Liver (tissue), 9 donors: ENCODE results near the gene ICAM4. TPM values are rescaled to one million over a fixed set of nuclear protein-coding genes. Genes with fewer than 3 reads are reported as not detected.
A peak's percentile ranks its signal among the peaks of the same experiment; 100 is the strongest.

Experiments
- DNase-seq: peaks from one replicate; pipeline ENCODE4 v3.0.0-alpha.2; 2017; ENCODE audit warnings: low spot score
- H3K27ac ChIP-seq, 2 donors: one replicate each; pipeline ENCODE4 v1.7.0; 2013; ENCODE audit warnings: inconsistent platforms in 2 of 2, low read length in 2 of 2, control low read depth in 1 of 2, low read depth in 1 of 2, mild to moderate bottlenecking in 1 of 2
- H3K27me3 ChIP-seq, 4 donors: one replicate each; pipeline versions ENCODE4 v1.6.1 to v1.7.0; 2013; ENCODE audit warnings: low read length in 3 of 4, inconsistent platforms in 1 of 4, mild to moderate bottlenecking in 1 of 4, moderate library complexity in 1 of 4; ENCODE audit not compliant: control insufficient read depth in 4 of 4, insufficient read depth in 4 of 4
- H3K36me3 ChIP-seq, 4 donors: one replicate each; pipeline versions ENCODE4 v1.6.1 to v1.7.0; 2013; ENCODE audit warnings: low read length in 3 of 4, mild to moderate bottlenecking in 3 of 4, low read depth in 1 of 4, moderate library complexity in 1 of 4; ENCODE audit not compliant: control insufficient read depth in 4 of 4, insufficient read depth in 3 of 4
- H3K4me1 ChIP-seq, 4 donors: one replicate each; pipeline versions ENCODE4 v1.6.1 to v1.7.0; 2013; ENCODE audit warnings: low read length in 3 of 4, mild to moderate bottlenecking in 3 of 4, moderate library complexity in 1 of 4; ENCODE audit not compliant: control insufficient read depth in 4 of 4, insufficient read depth in 4 of 4
- H3K4me3 ChIP-seq, 3 donors: one replicate each; pipeline versions ENCODE4 v1.6.1 to v1.7.0; 2013; ENCODE audit warnings: low read length in 3 of 3, control low read depth in 1 of 3, low read depth in 1 of 3, mild to moderate bottlenecking in 1 of 3
- H3K9ac ChIP-seq, 2 donors: one replicate each; pipeline ENCODE4 v1.7.0; 2013; ENCODE audit warnings: low read length in 2 of 2, mild to moderate bottlenecking in 2 of 2, moderate library complexity in 2 of 2, control low read depth in 1 of 2, low read depth in 1 of 2
- H3K9me3 ChIP-seq, 4 donors: one replicate each; pipeline versions ENCODE4 v1.6.1 to v1.7.0; 2013; ENCODE audit warnings: low read length in 3 of 4; ENCODE audit not compliant: control insufficient read depth in 4 of 4
- ATF3 ChIP-seq: IDR thresholded peaks from 2 replicates; pipeline ENCODE4 v1.6.1; 2016; ENCODE audit warnings: antibody characterized with exemption
- FOXA2 ChIP-seq: IDR thresholded peaks from 2 replicates; pipeline ENCODE4 v1.6.1; 2016; ENCODE audit warnings: antibody characterized with exemption
- GABPA ChIP-seq, 2 donors: IDR thresholded peaks in 1 of 2; conservative IDR thresholded peaks in 1 of 2; 2 replicates each; pipeline ENCODE4 v1.6.1; 2016; ENCODE audit warnings: antibody characterized with exemption in 2 of 2, mild to moderate bottlenecking in 1 of 2, moderate library complexity in 1 of 2
- JUND ChIP-seq, 2 donors: IDR thresholded peaks; 2 replicates each; pipeline ENCODE4 v1.6.1; 2016; ENCODE audit warnings: antibody characterized with exemption in 2 of 2
- NR2F2 ChIP-seq: IDR thresholded peaks from 2 replicates; pipeline ENCODE4 v1.6.1; 2016; ENCODE audit warnings: antibody characterized with exemption
- RAD21 ChIP-seq, 2 donors: IDR thresholded peaks; 2 replicates each; pipeline ENCODE4 v1.6.1; 2016; ENCODE audit warnings: antibody characterized with exemption in 2 of 2, mild to moderate bottlenecking in 2 of 2
- TAF1 ChIP-seq: conservative IDR thresholded peaks from 2 replicates; pipeline ENCODE4 v1.6.1; 2016; ENCODE audit warnings: antibody characterized with exemption, mild to moderate bottlenecking
- YY1 ChIP-seq: IDR thresholded peaks from 2 replicates; pipeline ENCODE4 v1.6.1; 2016; ENCODE audit warnings: antibody characterized with exemption, mild to moderate bottlenecking
- WGBS: extraction: QIAGEN DNeasy Blood & Tissue Kit; methylation state at CpG from one replicate; pipeline ENCODE4 v1.1.7; 2013; 5-methylcytosine and 5-hydroxymethylcytosine counted together
- polyA plus RNA-seq, 2 donors: library from polyadenylated mRNA; stranded (reverse) in 1 of 2; unstranded in 1 of 2; fragments of 200-250 nt in 1 of 2; fragments of >200 nt in 1 of 2; fragmentation: Nextera tagmentation in 1 of 2; extraction: Ambion mirVana in 1 of 2; gene quantifications; one replicate each; pipeline versions ENCODE4 v1.2.1 to v1.2.3, GENCODE V29; 2013 to 2015
- total RNA-seq, 2 donors: library from RNA; depleted of rRNA; stranded (reverse); fragments of >200 nt; gene quantifications; one replicate each; pipeline ENCODE4 v1.2.3, GENCODE V29; 2014
- TF ChIP-seq, protein P1 (sequence below): IDR thresholded peaks from 2 replicates; pipeline ENCODE4 v1.6.1; 2016; ENCODE audit warnings: antibody characterized with exemption, mild to moderate bottlenecking
- TF ChIP-seq, protein P2 (sequence below): IDR thresholded peaks from 2 replicates; pipeline ENCODE4 v1.6.1; 2016; ENCODE audit warnings: antibody characterized with exemption
- TF ChIP-seq, protein P3 (sequence below): fragments of 150-350 bp; IDR thresholded peaks from 2 replicates; pipeline ENCODE4 v1.5.1; 2017; ENCODE audit warnings: improper control_type of control experiment, low read depth, low read length; ENCODE audit not compliant: missing input control
- TF ChIP-seq, protein P4 (sequence below): IDR thresholded peaks from 2 replicates; pipeline ENCODE4 v1.6.1; 2016; ENCODE audit warnings: antibody characterized with exemption
- donor health status: healthy.
- donor health status: healthy.
- donor health status: healthy.
- donor health status: healthy.
- donor health status: healthy.

The ICAM4 gene
- total and polyA plus RNA-seq, 4 donors, result 0.05 to 74.1 (median 0.33) TPM; not detected in 1

DNA sequence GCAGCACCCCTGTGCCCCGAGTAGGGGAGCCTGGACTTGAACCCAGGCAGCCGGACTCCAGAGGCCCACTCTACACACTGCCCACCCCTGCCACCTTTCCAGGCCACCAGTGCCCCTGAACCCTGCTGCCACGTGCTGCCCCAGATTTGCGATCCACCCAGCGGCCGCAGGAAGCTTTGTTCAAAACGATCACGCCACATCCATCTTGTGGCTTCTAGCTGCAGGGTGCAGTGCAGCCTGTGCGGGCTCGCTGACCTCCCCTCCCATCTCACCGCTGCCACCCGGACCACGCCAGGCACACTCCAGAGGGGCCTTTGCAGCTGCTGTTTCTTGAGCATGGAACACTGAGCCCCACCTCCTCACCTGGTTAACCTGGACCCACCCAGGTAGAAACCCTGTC, 42.8 kb downstream of the ICAM4 start:
- H3K9ac ChIP-seq, result no peak overlapping the region
- peaks cover 3 to 34% (median 25%) of the 10 kb centered on the region in 4 donors for H3K4me1 ChIP-seq
- no peak overlapping the region for H3K4me3 ChIP-seq
- no peak for DNase-seq
- 97% methylated on average over 13 of the region's 13 CpGs for WGBS
- H3K9me3 ChIP-seq, result no peaks in the 10 kb centered on the region
- no peak overlapping the region for H3K27ac ChIP-seq
- no peak for TF ChIP-seq YY1
- H3K36me3 ChIP-seq, result peaks cover 11 to 42% (median 19%) of the 10 kb centered on the region in 4 donors
- no peaks in the 10 kb centered on the region for H3K27me3 ChIP-seq

GRCh38 chr19:10332158-10332964, 45.6 kb downstream of the ICAM4 start:
- Histone ChIP-seq H3K27me3 (no peaks in the 10 kb centered on the region), H3K4me3 (peak overlapping the region; percentile 77 to 90 (median 88)), H3K9ac (peak overlapping the region; percentile 55 to 82), H3K27ac (peak overlapping the region; percentile 89 to 95), H3K36me3 (peaks cover 9 to 30% (median 10%) of the 10 kb centered on the region in 4 donors), H3K9me3 (no peaks in the 10 kb centered on the region), H3K4me1 (peaks cover 10 to 42% (median 30%) of the 10 kb centered on the region in 4 donors)
- TF ChIP-seq, protein P1, sequence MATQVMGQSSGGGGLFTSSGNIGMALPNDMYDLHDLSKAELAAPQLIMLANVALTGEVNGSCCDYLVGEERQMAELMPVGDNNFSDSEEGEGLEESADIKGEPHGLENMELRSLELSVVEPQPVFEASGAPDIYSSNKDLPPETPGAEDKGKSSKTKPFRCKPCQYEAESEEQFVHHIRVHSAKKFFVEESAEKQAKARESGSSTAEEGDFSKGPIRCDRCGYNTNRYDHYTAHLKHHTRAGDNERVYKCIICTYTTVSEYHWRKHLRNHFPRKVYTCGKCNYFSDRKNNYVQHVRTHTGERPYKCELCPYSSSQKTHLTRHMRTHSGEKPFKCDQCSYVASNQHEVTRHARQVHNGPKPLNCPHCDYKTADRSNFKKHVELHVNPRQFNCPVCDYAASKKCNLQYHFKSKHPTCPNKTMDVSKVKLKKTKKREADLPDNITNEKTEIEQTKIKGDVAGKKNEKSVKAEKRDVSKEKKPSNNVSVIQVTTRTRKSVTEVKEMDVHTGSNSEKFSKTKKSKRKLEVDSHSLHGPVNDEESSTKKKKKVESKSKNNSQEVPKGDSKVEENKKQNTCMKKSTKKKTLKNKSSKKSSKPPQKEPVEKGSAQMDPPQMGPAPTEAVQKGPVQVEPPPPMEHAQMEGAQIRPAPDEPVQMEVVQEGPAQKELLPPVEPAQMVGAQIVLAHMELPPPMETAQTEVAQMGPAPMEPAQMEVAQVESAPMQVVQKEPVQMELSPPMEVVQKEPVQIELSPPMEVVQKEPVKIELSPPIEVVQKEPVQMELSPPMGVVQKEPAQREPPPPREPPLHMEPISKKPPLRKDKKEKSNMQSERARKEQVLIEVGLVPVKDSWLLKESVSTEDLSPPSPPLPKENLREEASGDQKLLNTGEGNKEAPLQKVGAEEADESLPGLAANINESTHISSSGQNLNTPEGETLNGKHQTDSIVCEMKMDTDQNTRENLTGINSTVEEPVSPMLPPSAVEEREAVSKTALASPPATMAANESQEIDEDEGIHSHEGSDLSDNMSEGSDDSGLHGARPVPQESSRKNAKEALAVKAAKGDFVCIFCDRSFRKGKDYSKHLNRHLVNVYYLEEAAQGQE, result peak; percentile 30
- TF ChIP-seq TAF1 (no peak), FOXA2 (no peak)
- 42% methylated on average over 18 of the region's 18 CpGs for WGBS
- no peak for DNase-seq

- 1% methylated on average over 82 of the region's 82 CpGs for WGBS
- H3K4me3 ChIP-seq, result peak within 1 kb of the TSS; percentile 77 to 93 (median 90)
- H3K4me1 ChIP-seq, result peaks cover 10 to 44% (median 30%) of the 10 kb centered on the region in 4 donors
- H3K36me3 ChIP-seq, result peaks cover 4 to 22% (median 8%) of the 10 kb centered on the region in 4 donors
- no peaks in the 10 kb centered on the region for H3K9me3 ChIP-seq
- DNase-seq, result peak; percentile 99
- no peaks in the 10 kb centered on the region for H3K27me3 ChIP-seq
- H3K27ac ChIP-seq, result peak within 1 kb of the TSS; percentile 89 to 95
- H3K9ac ChIP-seq, result peak within 1 kb of the TSS; percentile 73 to 82
- TF ChIP-seq, protein P2, sequence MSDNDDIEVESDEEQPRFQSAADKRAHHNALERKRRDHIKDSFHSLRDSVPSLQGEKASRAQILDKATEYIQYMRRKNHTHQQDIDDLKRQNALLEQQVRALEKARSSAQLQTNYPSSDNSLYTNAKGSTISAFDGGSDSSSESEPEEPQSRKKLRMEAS, result no peak
- TF ChIP-seq, protein P3, sequence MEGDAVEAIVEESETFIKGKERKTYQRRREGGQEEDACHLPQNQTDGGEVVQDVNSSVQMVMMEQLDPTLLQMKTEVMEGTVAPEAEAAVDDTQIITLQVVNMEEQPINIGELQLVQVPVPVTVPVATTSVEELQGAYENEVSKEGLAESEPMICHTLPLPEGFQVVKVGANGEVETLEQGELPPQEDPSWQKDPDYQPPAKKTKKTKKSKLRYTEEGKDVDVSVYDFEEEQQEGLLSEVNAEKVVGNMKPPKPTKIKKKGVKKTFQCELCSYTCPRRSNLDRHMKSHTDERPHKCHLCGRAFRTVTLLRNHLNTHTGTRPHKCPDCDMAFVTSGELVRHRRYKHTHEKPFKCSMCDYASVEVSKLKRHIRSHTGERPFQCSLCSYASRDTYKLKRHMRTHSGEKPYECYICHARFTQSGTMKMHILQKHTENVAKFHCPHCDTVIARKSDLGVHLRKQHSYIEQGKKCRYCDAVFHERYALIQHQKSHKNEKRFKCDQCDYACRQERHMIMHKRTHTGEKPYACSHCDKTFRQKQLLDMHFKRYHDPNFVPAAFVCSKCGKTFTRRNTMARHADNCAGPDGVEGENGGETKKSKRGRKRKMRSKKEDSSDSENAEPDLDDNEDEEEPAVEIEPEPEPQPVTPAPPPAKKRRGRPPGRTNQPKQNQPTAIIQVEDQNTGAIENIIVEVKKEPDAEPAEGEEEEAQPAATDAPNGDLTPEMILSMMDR, result no peak
- TF ChIP-seq, protein P1, result no peak
- no peak for TF ChIP-seq ATF3
- peak; percentile 35 for TF ChIP-seq NR2F2
- no peak for TF ChIP-seq FOXA2
- peak in 1 of 2 donors; percentile 74 for TF ChIP-seq GABPA (IDR thresholded peaks at IDR 0.05 in 1 of 2, conservative IDR thresholded peaks at IDR 0.05 in 1 of 2)
- TF ChIP-seq RAD21 (IDR thresholded peaks at IDR 0.05), result peak in 1 of 2 donors; percentile 16
- no peak for TF ChIP-seq JUND (IDR thresholded peaks at IDR 0.05)
- TF ChIP-seq, protein P4, sequence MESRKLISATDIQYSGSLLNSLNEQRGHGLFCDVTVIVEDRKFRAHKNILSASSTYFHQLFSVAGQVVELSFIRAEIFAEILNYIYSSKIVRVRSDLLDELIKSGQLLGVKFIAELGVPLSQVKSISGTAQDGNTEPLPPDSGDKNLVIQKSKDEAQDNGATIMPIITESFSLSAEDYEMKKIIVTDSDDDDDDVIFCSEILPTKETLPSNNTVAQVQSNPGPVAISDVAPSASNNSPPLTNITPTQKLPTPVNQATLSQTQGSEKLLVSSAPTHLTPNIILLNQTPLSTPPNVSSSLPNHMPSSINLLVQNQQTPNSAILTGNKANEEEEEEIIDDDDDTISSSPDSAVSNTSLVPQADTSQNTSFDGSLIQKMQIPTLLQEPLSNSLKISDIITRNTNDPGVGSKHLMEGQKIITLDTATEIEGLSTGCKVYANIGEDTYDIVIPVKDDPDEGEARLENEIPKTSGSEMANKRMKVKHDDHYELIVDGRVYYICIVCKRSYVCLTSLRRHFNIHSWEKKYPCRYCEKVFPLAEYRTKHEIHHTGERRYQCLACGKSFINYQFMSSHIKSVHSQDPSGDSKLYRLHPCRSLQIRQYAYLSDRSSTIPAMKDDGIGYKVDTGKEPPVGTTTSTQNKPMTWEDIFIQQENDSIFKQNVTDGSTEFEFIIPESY, result no peak
Measured at GRCh38 chr19:10332965-10333757, 46.4 kb downstream of the ICAM4 start, which contains the start of gene RAVER1. TSS of gene RAVER1 (minus strand) at chr19:10333529. CDS start at chr19:10333507, 22 bp downstream.
